GM12864 (cell line): ENCODE data around the gene THSD4.

Experiments
- DNase-seq: peaks from one replicate; pipeline ENCODE4 v3.0.0-alpha.2; 2011; ENCODE audit warnings: low read depth
- H3K4me3 ChIP-seq: 2 replicates; pipeline ENCODE4 v1.5.1; 2011; ENCODE audit warnings: mild to moderate bottlenecking, low read depth, low read length, control low read depth
- TF ChIP-seq, protein P1 (sequence below): IDR thresholded peaks from 2 replicates; pipeline ENCODE4 v1.5.1; 2011; ENCODE audit warnings: low read depth, mild to moderate bottlenecking, moderate library complexity, low read length, control low read depth, inconsistent platforms; ENCODE audit errors: missing control alignments

The THSD4 gene

DNA sequence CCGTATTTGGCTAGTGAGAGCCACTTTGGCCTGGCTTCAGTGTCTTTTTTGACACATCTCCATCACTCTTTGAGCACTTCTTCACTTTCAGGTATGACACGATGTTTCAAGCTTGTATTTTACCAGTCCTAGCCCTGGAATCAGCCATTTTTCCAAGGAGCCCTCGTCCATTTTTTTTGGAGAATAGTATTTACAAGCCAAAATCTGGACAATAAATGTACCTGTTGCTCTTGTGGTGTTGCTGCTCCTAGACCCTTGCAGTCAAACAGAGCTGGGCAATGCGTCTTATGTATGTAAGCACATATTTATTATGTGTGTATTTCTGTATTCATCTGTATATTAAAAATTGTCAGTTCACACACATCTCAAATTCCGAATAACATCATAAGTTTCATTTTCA is 231.2 kb downstream of the THSD4 start:
- no peak overlapping the region for H3K4me3 ChIP-seq
- TF ChIP-seq, protein P1, sequence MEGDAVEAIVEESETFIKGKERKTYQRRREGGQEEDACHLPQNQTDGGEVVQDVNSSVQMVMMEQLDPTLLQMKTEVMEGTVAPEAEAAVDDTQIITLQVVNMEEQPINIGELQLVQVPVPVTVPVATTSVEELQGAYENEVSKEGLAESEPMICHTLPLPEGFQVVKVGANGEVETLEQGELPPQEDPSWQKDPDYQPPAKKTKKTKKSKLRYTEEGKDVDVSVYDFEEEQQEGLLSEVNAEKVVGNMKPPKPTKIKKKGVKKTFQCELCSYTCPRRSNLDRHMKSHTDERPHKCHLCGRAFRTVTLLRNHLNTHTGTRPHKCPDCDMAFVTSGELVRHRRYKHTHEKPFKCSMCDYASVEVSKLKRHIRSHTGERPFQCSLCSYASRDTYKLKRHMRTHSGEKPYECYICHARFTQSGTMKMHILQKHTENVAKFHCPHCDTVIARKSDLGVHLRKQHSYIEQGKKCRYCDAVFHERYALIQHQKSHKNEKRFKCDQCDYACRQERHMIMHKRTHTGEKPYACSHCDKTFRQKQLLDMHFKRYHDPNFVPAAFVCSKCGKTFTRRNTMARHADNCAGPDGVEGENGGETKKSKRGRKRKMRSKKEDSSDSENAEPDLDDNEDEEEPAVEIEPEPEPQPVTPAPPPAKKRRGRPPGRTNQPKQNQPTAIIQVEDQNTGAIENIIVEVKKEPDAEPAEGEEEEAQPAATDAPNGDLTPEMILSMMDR, result no peak
- DNase-seq, result no peak

DNA sequence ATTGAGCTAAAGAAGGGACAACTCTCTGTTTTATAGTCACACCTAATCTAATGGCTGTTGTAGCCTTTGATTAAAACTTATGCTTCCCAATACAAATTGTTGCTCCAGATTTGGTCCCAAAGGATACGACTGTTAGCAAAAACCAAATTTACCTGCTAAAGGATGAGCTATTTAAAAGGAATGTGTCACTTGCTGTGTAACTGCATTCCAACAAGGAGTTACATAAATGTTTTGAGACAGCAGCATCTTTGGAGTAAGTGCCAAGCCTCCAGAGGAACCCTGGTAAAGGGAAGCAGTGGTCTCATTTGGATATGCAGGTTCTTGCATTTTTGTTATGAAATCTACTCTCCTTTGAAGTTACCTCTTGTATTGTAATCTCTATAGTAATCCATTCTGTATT is 233.3 kb downstream of the THSD4 start:
- H3K4me3 ChIP-seq, result no peak overlapping the region
- DNase-seq, result no peak

DNA sequence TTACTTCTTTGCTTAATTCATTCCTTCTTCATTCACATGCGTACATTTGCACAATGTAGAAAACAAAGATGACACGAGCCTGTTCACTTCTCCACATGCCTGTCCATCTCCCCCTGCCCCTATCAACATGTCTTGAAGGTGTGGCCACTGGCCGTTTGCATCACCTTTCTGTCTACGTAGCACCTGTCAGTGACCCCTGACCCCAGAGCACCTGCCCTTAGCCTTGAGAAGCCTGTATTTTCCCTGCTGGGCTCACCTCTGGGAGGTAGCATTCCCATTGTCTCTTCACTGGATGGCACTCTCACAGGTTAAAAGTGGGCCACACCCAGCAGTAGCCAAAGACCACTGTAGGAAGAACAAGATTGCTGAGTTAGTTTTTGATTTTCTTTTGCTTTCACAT is 234.1 kb downstream of the THSD4 start:
- H3K4me3 ChIP-seq, result no peak overlapping the region
- TF ChIP-seq, protein P1, result no peak
- no peak for DNase-seq

More for the DNA sequence above, 233.3 kb downstream of the THSD4 start:
- TF ChIP-seq, protein P1, result no peak

DNA sequence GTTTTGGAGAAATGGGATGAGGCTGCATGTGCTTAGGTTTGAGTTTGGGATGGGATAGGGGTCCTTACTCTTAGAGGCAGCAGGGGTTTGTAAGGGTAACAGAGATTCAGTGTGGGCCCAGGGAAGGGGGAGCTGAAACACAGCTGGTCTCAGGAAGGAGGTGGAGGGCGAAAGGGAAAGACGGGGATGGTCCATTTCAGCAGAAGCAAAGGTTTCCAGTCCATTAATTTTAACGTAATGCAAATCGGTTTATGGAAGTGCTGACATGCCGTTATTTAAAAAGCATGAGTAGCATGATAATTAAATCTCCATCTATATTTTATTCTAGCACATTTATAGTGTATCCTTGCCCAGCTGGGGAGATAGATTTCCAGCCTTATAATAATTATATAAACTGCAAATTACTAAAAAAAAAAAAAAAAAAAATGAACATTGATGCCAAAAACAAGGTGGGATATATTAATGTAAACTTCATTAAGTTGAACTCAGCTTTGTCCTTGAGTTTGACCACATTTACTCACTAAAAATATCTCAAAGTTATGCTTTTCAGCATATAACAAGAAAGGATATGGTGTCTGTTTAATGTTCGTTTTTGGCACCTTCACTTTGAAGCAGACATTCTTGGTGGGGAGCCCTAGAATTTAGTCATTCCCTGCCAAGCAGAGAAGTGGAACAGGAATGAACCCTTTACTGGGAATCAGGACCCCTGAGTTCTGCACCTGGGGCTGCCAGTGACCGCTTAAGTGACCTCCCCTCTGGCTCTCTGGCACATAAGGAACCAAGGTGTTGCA is 234.7 kb downstream of the THSD4 start:
- no peak overlapping the region for H3K4me3 ChIP-seq
- TF ChIP-seq, protein P1, result no peak
- no peak for DNase-seq

DNA sequence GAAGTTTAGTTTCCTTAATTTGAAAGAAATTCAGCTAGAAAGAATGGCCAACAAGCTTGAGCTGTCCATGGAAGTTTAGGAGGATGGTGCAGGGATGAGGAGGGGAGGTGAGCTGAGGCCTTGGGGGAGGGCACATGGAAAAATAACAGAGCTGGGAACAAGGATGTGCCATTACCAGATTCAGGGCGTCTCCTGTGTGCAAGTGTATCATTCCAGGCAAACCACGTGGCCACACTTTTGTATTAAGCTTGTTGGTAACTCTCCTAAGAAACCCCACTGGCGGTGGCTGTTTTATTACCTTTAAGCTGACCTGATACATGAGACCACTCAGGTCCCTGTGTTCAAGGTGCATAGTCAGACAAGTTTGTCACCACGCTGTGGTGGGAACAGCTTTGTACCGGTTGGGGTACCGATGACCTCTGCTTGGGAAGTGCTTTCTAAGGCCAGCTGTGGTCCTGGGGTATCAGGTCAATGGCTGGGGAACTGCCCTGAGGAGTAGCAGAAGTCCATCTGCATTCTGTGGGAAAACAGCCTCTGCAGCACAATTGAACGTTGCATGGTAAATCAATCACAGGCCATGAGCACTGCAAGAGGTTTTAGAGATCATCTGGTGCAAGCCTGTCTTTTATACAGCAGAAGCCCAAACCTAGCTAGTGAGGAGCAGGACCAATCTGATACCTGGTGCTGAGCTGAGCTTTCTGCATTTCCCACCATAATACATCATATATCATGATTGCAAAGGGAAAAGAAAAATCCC is 235.5 kb downstream of the THSD4 start:
- TF ChIP-seq, protein P1, result no peak
- no peak overlapping the region for H3K4me3 ChIP-seq

DNA sequence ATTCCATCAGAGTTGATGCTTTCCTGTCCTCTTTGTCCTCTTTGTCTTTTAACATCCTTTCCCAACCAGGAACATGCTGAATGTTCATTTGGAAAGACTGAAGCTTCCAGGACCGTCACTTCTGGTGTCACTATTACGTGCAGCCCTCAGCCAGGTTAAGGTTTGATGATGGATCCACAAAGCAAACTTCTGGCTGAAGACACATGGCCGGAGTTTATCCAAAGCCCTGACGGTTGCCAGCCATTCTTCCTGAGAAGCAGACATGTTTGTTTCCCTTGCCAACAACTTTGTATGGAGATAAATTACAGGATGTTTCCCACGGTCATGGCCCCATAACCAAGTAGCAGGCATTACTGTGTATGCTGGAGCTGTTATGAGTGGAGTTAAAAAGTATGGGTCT is 236.9 kb downstream of the THSD4 start:
- H3K4me3 ChIP-seq, result no peak overlapping the region
- no peak for DNase-seq
- TF ChIP-seq, protein P1, result no peak

More for the DNA sequence above, 235.5 kb downstream of the THSD4 start:
- no peak for DNase-seq
